HepG2 (cell line): ENCODE results near the gene STX1B. TPM values are rescaled to one million over a fixed set of nuclear protein-coding genes. Genes with fewer than 3 reads are reported as not detected.

ENCODE experiments used
- BORCS8-MEF2B ChIP-seq: sonication (generic); formaldehyde crosslinking; IDR thresholded peaks from 2 replicates; pipeline ENCODE4 v1.8.0; 2022; ENCODE audit warnings: mild to moderate bottlenecking, missing genetic modification reagents
- CCDC6 ChIP-seq: sonication (generic); formaldehyde crosslinking; IDR thresholded peaks from 2 replicates; pipeline ENCODE4 v1.8.1; 2022; ENCODE audit warnings: mild to moderate bottlenecking, missing genetic modification reagents, moderate library complexity
- ELF3 ChIP-seq: IDR thresholded peaks from 2 replicates; pipeline ENCODE4 v1.6.1; 2016; ENCODE audit warnings: missing genetic modification reagents, missing compliant biosample characterization
- HNRNPK ChIP-seq: fragments of 200-400 bp; formaldehyde crosslinking; IDR thresholded peaks from 2 replicates; pipeline ENCODE4 v1.6.1; 2018; ENCODE audit warnings: low read length, low read depth, moderate library complexity, mild to moderate bottlenecking; ENCODE audit not compliant: poor library complexity, severe bottlenecking
- HOXA3 ChIP-seq: sonication (generic); formaldehyde crosslinking; IDR thresholded peaks from 2 replicates; pipeline ENCODE4 v1.5.0; 2020; ENCODE audit warnings: missing genetic modification reagents
- HOXA5 ChIP-seq: sonication (generic); formaldehyde crosslinking; IDR thresholded peaks from 2 replicates; pipeline ENCODE4 v1.4.0; 2020; ENCODE audit warnings: missing genetic modification reagents
- KDM1A ChIP-seq: IDR thresholded peaks from 2 replicates; pipeline ENCODE4 v1.6.1; 2016; ENCODE audit warnings: missing compliant biosample characterization
- KDM4B ChIP-seq: sonication (generic); formaldehyde crosslinking; IDR thresholded peaks from 2 replicates; pipeline ENCODE4 v1.4.0; 2020; ENCODE audit warnings: missing genetic modification reagents
- KLF11 ChIP-seq: IDR thresholded peaks from 2 replicates; pipeline ENCODE4 v1.6.1; 2016; ENCODE audit warnings: missing compliant biosample characterization
- KMT2A ChIP-seq: sonication (generic); formaldehyde crosslinking; IDR thresholded peaks from 2 replicates; pipeline ENCODE4 v1.4.0; 2020; ENCODE audit warnings: missing genetic modification reagents
- MAFK ChIP-seq, 2 experiments: IDR thresholded peaks in 1 of 2; conservative IDR thresholded peaks in 1 of 2; 2 replicates each; pipeline ENCODE4 v1.6.1; 2011; ENCODE audit warnings: improper control_type of control experiment in 2 of 2, low read length in 2 of 2
- MEIS2 ChIP-seq: sonication (generic); formaldehyde crosslinking; IDR thresholded peaks from 2 replicates; pipeline ENCODE4 v1.9.0; 2021; ENCODE audit warnings: mild to moderate bottlenecking, missing genetic modification reagents
- NCOA5 ChIP-seq: sonication (generic); formaldehyde crosslinking; IDR thresholded peaks from 2 replicates; pipeline ENCODE4 v1.4.0; 2020; ENCODE audit warnings: missing genetic modification reagents
- NKX3-1 ChIP-seq: sonication (generic); formaldehyde crosslinking; IDR thresholded peaks from 2 replicates; pipeline ENCODE4 v1.5.0; 2020; ENCODE audit warnings: missing genetic modification reagents
- NR1H2 ChIP-seq: sonication (generic); formaldehyde crosslinking; IDR thresholded peaks from 2 replicates; pipeline ENCODE4 v1.8.1; 2022; ENCODE audit warnings: low read depth, missing genetic modification reagents, borderline replicate concordance
- NR3C1 ChIP-seq: sonication (generic); formaldehyde crosslinking; IDR thresholded peaks from 2 replicates; pipeline ENCODE4 v1.4.0; 2020; ENCODE audit warnings: missing genetic modification reagents
- SMC3 ChIP-seq: IDR thresholded peaks from 2 replicates; pipeline ENCODE4 v1.6.1; 2011; ENCODE audit warnings: low read length, improper control_type of control experiment
- SP2 ChIP-seq: sonication (generic); formaldehyde crosslinking; IDR thresholded peaks from 2 replicates; pipeline ENCODE4 v1.5.1; 2020; ENCODE audit warnings: mild to moderate bottlenecking, missing genetic modification reagents
- TAF15 ChIP-seq: fragments of 200-400 bp; formaldehyde crosslinking; IDR thresholded peaks from one replicate; pipeline ENCODE4 v1.6.1; 2018; ENCODE audit warnings: mild to moderate bottlenecking, low read depth, low read length; ENCODE audit not compliant: poor library complexity, severe bottlenecking
- ZFP36L2 ChIP-seq: sonication (generic); formaldehyde crosslinking; IDR thresholded peaks from 2 replicates; pipeline ENCODE4 v1.4.0; 2020; ENCODE audit warnings: missing genetic modification reagents
- ZFP90 ChIP-seq: sonication (generic); formaldehyde crosslinking; IDR thresholded peaks from 2 replicates; pipeline ENCODE4 v1.8.0; 2022; ENCODE audit warnings: missing genetic modification reagents, mild to moderate bottlenecking, inconsistent platforms, borderline replicate concordance
- ZNF20 ChIP-seq: sonication (generic); formaldehyde crosslinking; IDR thresholded peaks from 2 replicates; pipeline ENCODE4 v1.4.0; 2020; ENCODE audit warnings: mild to moderate bottlenecking, moderate library complexity, missing genetic modification reagents
- ZNF225 ChIP-seq: sonication (generic); formaldehyde crosslinking; IDR thresholded peaks from 2 replicates; pipeline ENCODE4 v1.4.0; 2020; ENCODE audit warnings: mild to moderate bottlenecking, missing genetic modification reagents
- ZNF234 ChIP-seq: sonication (generic); formaldehyde crosslinking; conservative IDR thresholded peaks from 2 replicates; pipeline ENCODE4 v1.5.1; 2020; ENCODE audit warnings: mild to moderate bottlenecking, missing genetic modification reagents
- ZNF326 ChIP-seq: sonication (generic); formaldehyde crosslinking; IDR thresholded peaks from 2 replicates; pipeline ENCODE4 v1.4.0; 2020; ENCODE audit warnings: missing genetic modification reagents, borderline replicate concordance
- ZNF501 ChIP-seq: sonication (generic); formaldehyde crosslinking; IDR thresholded peaks from 2 replicates; pipeline ENCODE4 v1.5.1; 2020; ENCODE audit warnings: mild to moderate bottlenecking, moderate library complexity, missing genetic modification reagents
- ZNF547 ChIP-seq: sonication (generic); formaldehyde crosslinking; IDR thresholded peaks from 2 replicates; pipeline ENCODE4 v1.5.1; 2020; ENCODE audit warnings: mild to moderate bottlenecking, missing genetic modification reagents
- ZNF75D ChIP-seq: sonication (generic); formaldehyde crosslinking; IDR thresholded peaks from 2 replicates; pipeline ENCODE4 v1.8.1; 2023; ENCODE audit warnings: missing genetic modification reagents, mild to moderate bottlenecking, borderline replicate concordance
- ZNF781 ChIP-seq: sonication (generic); formaldehyde crosslinking; IDR thresholded peaks from 2 replicates; pipeline ENCODE4 v1.5.1; 2020; ENCODE audit warnings: borderline replicate concordance, mild to moderate bottlenecking, missing genetic modification reagents; ENCODE audit errors: not compliant biosample characterization
- ZSCAN12 ChIP-seq: sonication (generic); formaldehyde crosslinking; IDR thresholded peaks from 2 replicates; pipeline ENCODE4 v1.9.0; 2021; ENCODE audit warnings: mild to moderate bottlenecking, missing genetic modification reagents
- ZSCAN31 ChIP-seq: sonication (generic); formaldehyde crosslinking; IDR thresholded peaks from 2 replicates; pipeline ENCODE4 v1.5.0; 2020; ENCODE audit warnings: low read depth, mild to moderate bottlenecking, missing genetic modification reagents
- polyA plus RNA-seq, 8 experiments: library from polyadenylated mRNA; depleted of rRNA in 3 of 8; stranded (reverse) in 7 of 8; unstranded in 1 of 8; fragments of >200 nt; fragmentation: Illumina TruSeq in 4 of 8; extraction: Trizol in 4 of 8; gene quantifications; 2 replicates each; pipeline versions ENCODE4 v1.2.1 to v1.2.3, GENCODE V29; 2011 to 2016; ENCODE audit warnings: low read depth in 4 of 8, missing spikeins in 1 of 8, mixed read lengths in 1 of 8; ENCODE audit not compliant: insufficient read depth in 1 of 8
- total RNA-seq, 5 experiments: library from RNA; depleted of rRNA; stranded (reverse); fragments of >200 nt; fragmentation: Illumina TruSeq; extraction: Trizol; gene quantifications; 2 replicates each; pipeline ENCODE4 v1.2.3, GENCODE V29; 2016; ENCODE audit warnings: low read depth in 1 of 5
- TF ChIP-seq, protein P1 (sequence below): IDR thresholded peaks from 2 replicates; pipeline ENCODE4 v1.6.1; 2016; ENCODE audit warnings: missing biosample characterization, missing genetic modification reagents, low read depth

Gene STX1B
- total and polyA plus RNA-seq, 2 of the 13 experiments (the other 11 are each of a cell fraction or from before 2014, with no cell fraction given), result 2.1 to 3.0 TPM

DNA sequence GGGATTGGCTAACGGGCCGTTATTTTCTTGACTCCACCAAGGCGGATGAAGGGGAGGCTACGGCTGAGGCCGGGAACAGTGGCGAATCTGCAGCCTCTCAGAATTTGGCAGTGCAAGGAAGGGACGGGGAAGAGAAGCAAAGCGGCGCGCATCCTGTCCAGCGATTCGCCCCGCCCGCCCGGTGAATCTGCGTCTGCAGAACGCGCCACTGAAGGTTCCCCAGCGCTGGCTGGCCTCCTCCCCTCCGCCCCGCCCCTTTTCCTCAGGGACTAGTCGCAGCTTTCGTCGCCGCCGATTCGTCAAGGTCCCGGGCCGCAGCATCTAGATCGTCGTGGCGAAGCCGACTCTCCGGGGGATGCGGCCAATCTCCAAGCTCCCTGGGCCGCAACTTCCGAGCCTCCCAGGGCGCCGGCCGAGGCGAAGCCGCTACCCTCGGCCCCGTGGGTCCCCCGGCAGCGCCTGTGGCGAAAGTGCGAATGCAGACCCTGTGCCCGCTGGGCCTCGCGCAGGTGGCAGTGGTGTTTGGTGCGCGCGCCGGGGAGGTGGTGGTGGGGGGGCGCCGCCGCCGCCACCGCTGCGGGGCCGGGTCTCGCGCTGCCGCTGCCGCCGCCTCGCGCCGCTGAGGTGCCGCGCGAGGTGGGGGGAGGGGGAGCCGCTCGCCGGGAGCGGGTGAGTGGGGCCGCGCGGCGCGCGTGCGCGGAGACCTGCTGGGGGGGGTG, 52.8 kb downstream of the STX1B start, which contains the start of gene SETD1A (continued):
- TF ChIP-seq ZNF501 (CRISPR knock-in tag) (peak; percentile 76), ZNF234 (CRISPR knock-in tag) (no peak), NCOA5 (CRISPR knock-in tag) (0 out of 2 replicates have a peak, but pooled peaks have one; percentile 53), MAFK (conservative IDR thresholded peaks at IDR 0.05 in 1 of 2, IDR thresholded peaks at IDR 0.05 in 1 of 2; ENCODE audit: low read length in 2 of 2) (0 out of 4 replicates have a peak, but pooled peaks of 1 of the 2 experiments have one; percentile 2), ZSCAN31 (CRISPR knock-in tag) (peak; percentile 52), BORCS8-MEF2B (CRISPR knock-in tag) (peak; percentile 78; the same call in 1 of the 2 replicates), NR1H2 (CRISPR knock-in tag) (peak; percentile 74; the same call in 1 of the 2 replicates), KDM4B (CRISPR knock-in tag) (no peak), HOXA3 (CRISPR knock-in tag) (peak; percentile 59), CCDC6 (no peak; the same call in 1 of the 2 replicates), HOXA5 (peak; percentile 93), NKX3-1 (CRISPR knock-in tag) (0 out of 2 replicates have a peak, but pooled peaks have one; percentile 74), ZNF547 (CRISPR knock-in tag) (0 out of 2 replicates have a peak, but pooled peaks have one; percentile 16), ELF3 (CRISPR knock-in tag) (no peak), ZFP90 (CRISPR knock-in tag) (0 out of 2 replicates have a peak, but pooled peaks have one; percentile 51), ZNF20 (no peak), SMC3 (no peak), ZSCAN12 (CRISPR knock-in tag) (0 out of 2 replicates have a peak, but pooled peaks have one; percentile 63), ZNF326 (CRISPR knock-in tag) (no peak), HNRNPK (peak; percentile 97), ZNF225 (CRISPR knock-in tag) (peak; percentile 53; the same call in 1 of the 2 replicates), ZFP36L2 (CRISPR knock-in tag) (peak; percentile 58; the same call in 1 of the 2 replicates), NR3C1 (CRISPR knock-in tag) (no peak), KDM1A (0 out of 2 replicates have a peak, but pooled peaks have one; percentile 11), ZNF781 (CRISPR knock-in tag) (peak; percentile 40), KLF11 (CRISPR knock-in tag) (peak; percentile 85), ZNF75D (CRISPR knock-in tag) (no peak), TAF15 (peak; percentile 48), SP2 (CRISPR knock-in tag) (peak; percentile 59; the same call in 1 of the 2 replicates), KMT2A (CRISPR knock-in tag) (peak; percentile 61; the same call in 1 of the 2 replicates), MEIS2 (peak; percentile 65)
- TF ChIP-seq, protein P1, sequence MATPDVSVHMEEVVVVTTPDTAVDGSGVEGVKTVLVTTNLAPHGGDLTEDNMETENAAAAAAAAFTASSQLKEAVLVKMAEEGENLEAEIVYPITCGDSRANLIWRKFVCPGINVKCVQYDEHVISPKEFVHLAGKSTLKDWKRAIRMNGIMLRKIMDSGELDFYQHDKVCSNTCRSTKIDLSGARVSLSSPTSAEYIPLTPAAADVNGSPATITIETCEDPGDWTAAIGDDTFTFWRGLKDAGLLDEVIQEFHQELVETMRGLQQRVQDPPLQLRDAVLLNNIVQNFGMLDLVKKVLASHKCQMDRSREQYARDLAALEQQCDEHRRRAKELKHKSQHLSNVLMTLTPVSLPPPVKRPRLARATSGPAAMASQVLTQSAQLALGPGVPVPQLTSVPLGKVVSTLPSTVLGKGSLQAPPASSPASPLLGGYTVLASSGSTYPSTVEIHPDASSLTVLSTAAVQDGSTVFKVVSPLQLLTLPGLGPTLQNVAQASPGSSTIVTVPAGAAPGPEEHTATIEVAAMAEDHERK (CRISPR knock-in tag), result peak; percentile 63
